CD4-positive, alpha-beta T cell (primary cell): ENCODE measurements around the gene SRBD1. TPM values are rescaled to one million over a fixed set of nuclear protein-coding genes. Genes with fewer than 3 reads are reported as not detected.

ENCODE experiments used
- ATAC-seq: fragments of 200-7000 bp; cut with Tn5 transposase; one replicate; pipeline ENCODE4 v1.10.0; 2022; ENCODE audit warnings: mild to moderate bottlenecking; ENCODE audit not compliant: poor library complexity
- CTCF ChIA-PET: fragments of 350-600 bp; sonication (Branson Sonifier 250); formaldehyde crosslinking; loops from one replicate; lab custom pipeline; 2021; ENCODE audit warnings: antibody characterized with exemption, inconsistent platforms; lab: Charles Lee
- POLR2A ChIA-PET: fragments of 350-600 bp; sonication (Branson Sonifier 250); formaldehyde crosslinking; loops from one replicate; lab custom pipeline; 2021; ENCODE audit warnings: antibody characterized with exemption, inconsistent platforms; lab: Charles Lee
- DNase-seq, 14 experiments: peaks; one replicate each; pipeline ENCODE4 v3.0.0-alpha.2; 2013 to 2020; ENCODE audit warnings: mixed read lengths in 2 of 14
- H3K27ac ChIP-seq, 2 donors: one replicate each; pipeline versions ENCODE4 v1.5.1 to v1.7.0; 2013; ENCODE audit warnings: low read length in 2 of 2, low read depth in 1 of 2, mild to moderate bottlenecking in 1 of 2
- H3K27me3 ChIP-seq, 2 experiments: 1 replicate in 1 of 2; 2 replicates in 1 of 2; pipeline versions ENCODE4 v1.6.1 to v1.7.0; 2013; ENCODE audit warnings: low read length in 2 of 2, control low read depth in 1 of 2, mild to moderate bottlenecking in 1 of 2, moderate library complexity in 1 of 2; ENCODE audit not compliant: insufficient read depth in 2 of 2, control insufficient read depth in 1 of 2
- H3K36me3 ChIP-seq: one replicate; pipeline ENCODE4 v1.6.1; 2013; ENCODE audit warnings: low read length, control low read depth; ENCODE audit not compliant: insufficient read depth
- H3K4me1 ChIP-seq: one replicate; pipeline ENCODE4 v1.6.1; 2013; ENCODE audit warnings: low read length, control low read depth; ENCODE audit not compliant: insufficient read depth
- H3K4me3 ChIP-seq: one replicate; pipeline ENCODE4 v1.5.1; 2013; ENCODE audit warnings: mild to moderate bottlenecking, low read length, moderate library complexity
- H3K9me3 ChIP-seq, 2 experiments: 1 replicate in 1 of 2; 2 replicates in 1 of 2; pipeline versions ENCODE4 v1.6.1 to v1.7.0; 2013; ENCODE audit warnings: low read length in 2 of 2, mild to moderate bottlenecking in 2 of 2, control low read depth in 1 of 2, moderate library complexity in 1 of 2; ENCODE audit not compliant: control insufficient read depth in 1 of 2, insufficient read depth in 1 of 2
- H3K27ac Mint-ChIP-seq: one replicate; pipeline ENCODE4 v1.8.0; 2020; ENCODE audit warnings: mixed read lengths
- H3K27me3 Mint-ChIP-seq: one replicate; pipeline ENCODE4 v1.8.0; 2021; ENCODE audit warnings: mixed read lengths
- H3K36me3 Mint-ChIP-seq: one replicate; pipeline ENCODE4 v1.8.0; 2021; ENCODE audit warnings: low read depth, mixed read lengths
- H3K4me1 Mint-ChIP-seq: one replicate; pipeline ENCODE4 v1.8.0; 2021; ENCODE audit warnings: low read depth, mixed read lengths
- H3K4me3 Mint-ChIP-seq: one replicate; pipeline ENCODE4 v1.8.0; 2020; ENCODE audit warnings: mild to moderate bottlenecking, mixed read lengths
- H3K9me3 Mint-ChIP-seq: one replicate; pipeline ENCODE4 v1.8.0; 2020; ENCODE audit warnings: mixed read lengths
- CTCF ChIP-seq: fragments of 200-600 bp; IDR thresholded peaks from one replicate; pipeline ENCODE4 v1.8.0; 2022; ENCODE audit warnings: antibody characterized with exemption, mild to moderate bottlenecking
- intact Hi-C, 2 experiments: fragments of 100-400 bp; cut with DNase I in 1 of 2; cut with micrococcal nuclease in 1 of 2; formaldehyde crosslinking; loops; one replicate each; pipeline versions ENCODE4 v1.15.1 to v1.9.0; 2023 to 2025; cut with DNase I, micrococcal nuclease
- total RNA-seq, 174 experiments: library from RNA in 2 of 174; stranded (reverse) in 2 of 174; gene quantifications; one replicate each; pipeline ENCODE4 v1.2.3 and lab custom pipeline; 2021 to 2026

The SRBD1 gene
- total RNA-seq, 2 experiments from 2014 or later, result 14.2 to 16.0 TPM

- Mint-ChIP-seq H3K27me3 (no peaks in the 10 kb centered on the region), H3K4me3 (no peak overlapping the region), H3K9me3 (no peaks in the 10 kb centered on the region), H3K36me3 (peaks cover 2% of the 10 kb centered on the region), H3K4me1 (no peaks in the 10 kb centered on the region), H3K27ac (no peak overlapping the region)
- no peak overlapping the region for H3K4me3 ChIP-seq
- no peaks in the 10 kb centered on the region for H3K36me3 ChIP-seq
- intact Hi-C loops, result no loop called here
- H3K27me3 ChIP-seq, result no peaks in the 10 kb centered on the region
- CTCF ChIA-PET, result no interaction called here
- no peaks in the 10 kb centered on the region for H3K4me1 ChIP-seq
- TF ChIP-seq CTCF, result no peak
- H3K27ac ChIP-seq, result no peak overlapping the region
- POLR2A ChIA-PET, result no interaction called here
- ATAC-seq (no peak), DNase-seq (no peak)
- no peaks in the 10 kb centered on the region for H3K9me3 ChIP-seq
These were observed 162.8 kb downstream of the SRBD1 start for GRCh38 chr2:45448217-45448616.

- TF ChIP-seq CTCF, result no peak
- H3K27ac Mint-ChIP-seq, result no peak overlapping the region
- H3K4me3 Mint-ChIP-seq, result no peak overlapping the region
These were observed 165.1 kb downstream of the SRBD1 start for GRCh38 chr2:45446016-45446415.

GRCh38 chr2:45445037-45445436, 166.0 kb downstream of the SRBD1 start:
- H3K27me3 ChIP-seq, result no peaks in the 10 kb centered on the region

More at GRCh38 chr2:45446016-45446415, 165.1 kb downstream of the SRBD1 start:
- ChIA-PET CTCF (no interaction called here), POLR2A (no interaction called here)
- ATAC-seq (no peak), DNase-seq (no peak)
- no peaks in the 10 kb centered on the region for H3K4me1 Mint-ChIP-seq
- H3K9me3 ChIP-seq, result no peaks in the 10 kb centered on the region
- no peaks in the 10 kb centered on the region for H3K27me3 ChIP-seq
- H3K36me3 ChIP-seq, result no peaks in the 10 kb centered on the region
- no peaks in the 10 kb centered on the region for H3K27me3 Mint-ChIP-seq
- peaks cover 11% of the 10 kb centered on the region for H3K36me3 Mint-ChIP-seq
- H3K9me3 Mint-ChIP-seq, result no peaks in the 10 kb centered on the region
- H3K27ac ChIP-seq, result no peak overlapping the region
- no peak overlapping the region for H3K4me3 ChIP-seq
- no peaks in the 10 kb centered on the region for H3K4me1 ChIP-seq
- intact Hi-C loops, result no loop called here

More at GRCh38 chr2:45445037-45445436, 166.0 kb downstream of the SRBD1 start:
- Histone ChIP-seq H3K9me3 (no peaks in the 10 kb centered on the region), H3K27ac (no peak overlapping the region), H3K36me3 (no peaks in the 10 kb centered on the region), H3K4me3 (no peak overlapping the region), H3K4me1 (no peaks in the 10 kb centered on the region)
- no peak for TF ChIP-seq CTCF
- intact Hi-C loops, result no loop called here
- no peaks in the 10 kb centered on the region for H3K4me1 Mint-ChIP-seq
- H3K27me3 Mint-ChIP-seq, result no peaks in the 10 kb centered on the region
- H3K9me3 Mint-ChIP-seq, result no peaks in the 10 kb centered on the region
- no peak for DNase-seq
- ChIA-PET POLR2A (no interaction called here), CTCF (no interaction called here)
- peaks cover 19% of the 10 kb centered on the region for H3K36me3 Mint-ChIP-seq
- no peak for ATAC-seq
- no peak overlapping the region for H3K4me3 Mint-ChIP-seq
- no peak overlapping the region for H3K27ac Mint-ChIP-seq
